GM12801 (cell line): Measurements from ENCODE around the gene PRR29.

Experiments used
- TF ChIP-seq, protein P1 (sequence below): IDR thresholded peaks from one replicate; pipeline ENCODE4 v1.5.1; 2011; ENCODE audit warnings: control low read depth; ENCODE audit not compliant: insufficient read length; ENCODE audit errors: extremely low read depth

The PRR29 gene

GRCh38 chr17:63975541-63976092 is 22.5 kb upstream of the PRR29 start:
- TF ChIP-seq, protein P1, sequence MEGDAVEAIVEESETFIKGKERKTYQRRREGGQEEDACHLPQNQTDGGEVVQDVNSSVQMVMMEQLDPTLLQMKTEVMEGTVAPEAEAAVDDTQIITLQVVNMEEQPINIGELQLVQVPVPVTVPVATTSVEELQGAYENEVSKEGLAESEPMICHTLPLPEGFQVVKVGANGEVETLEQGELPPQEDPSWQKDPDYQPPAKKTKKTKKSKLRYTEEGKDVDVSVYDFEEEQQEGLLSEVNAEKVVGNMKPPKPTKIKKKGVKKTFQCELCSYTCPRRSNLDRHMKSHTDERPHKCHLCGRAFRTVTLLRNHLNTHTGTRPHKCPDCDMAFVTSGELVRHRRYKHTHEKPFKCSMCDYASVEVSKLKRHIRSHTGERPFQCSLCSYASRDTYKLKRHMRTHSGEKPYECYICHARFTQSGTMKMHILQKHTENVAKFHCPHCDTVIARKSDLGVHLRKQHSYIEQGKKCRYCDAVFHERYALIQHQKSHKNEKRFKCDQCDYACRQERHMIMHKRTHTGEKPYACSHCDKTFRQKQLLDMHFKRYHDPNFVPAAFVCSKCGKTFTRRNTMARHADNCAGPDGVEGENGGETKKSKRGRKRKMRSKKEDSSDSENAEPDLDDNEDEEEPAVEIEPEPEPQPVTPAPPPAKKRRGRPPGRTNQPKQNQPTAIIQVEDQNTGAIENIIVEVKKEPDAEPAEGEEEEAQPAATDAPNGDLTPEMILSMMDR, result no peak

GRCh38 chr17:63976702-63977101 is 21.4 kb upstream of the PRR29 start:
- TF ChIP-seq, protein P1, result no peak

DNA sequence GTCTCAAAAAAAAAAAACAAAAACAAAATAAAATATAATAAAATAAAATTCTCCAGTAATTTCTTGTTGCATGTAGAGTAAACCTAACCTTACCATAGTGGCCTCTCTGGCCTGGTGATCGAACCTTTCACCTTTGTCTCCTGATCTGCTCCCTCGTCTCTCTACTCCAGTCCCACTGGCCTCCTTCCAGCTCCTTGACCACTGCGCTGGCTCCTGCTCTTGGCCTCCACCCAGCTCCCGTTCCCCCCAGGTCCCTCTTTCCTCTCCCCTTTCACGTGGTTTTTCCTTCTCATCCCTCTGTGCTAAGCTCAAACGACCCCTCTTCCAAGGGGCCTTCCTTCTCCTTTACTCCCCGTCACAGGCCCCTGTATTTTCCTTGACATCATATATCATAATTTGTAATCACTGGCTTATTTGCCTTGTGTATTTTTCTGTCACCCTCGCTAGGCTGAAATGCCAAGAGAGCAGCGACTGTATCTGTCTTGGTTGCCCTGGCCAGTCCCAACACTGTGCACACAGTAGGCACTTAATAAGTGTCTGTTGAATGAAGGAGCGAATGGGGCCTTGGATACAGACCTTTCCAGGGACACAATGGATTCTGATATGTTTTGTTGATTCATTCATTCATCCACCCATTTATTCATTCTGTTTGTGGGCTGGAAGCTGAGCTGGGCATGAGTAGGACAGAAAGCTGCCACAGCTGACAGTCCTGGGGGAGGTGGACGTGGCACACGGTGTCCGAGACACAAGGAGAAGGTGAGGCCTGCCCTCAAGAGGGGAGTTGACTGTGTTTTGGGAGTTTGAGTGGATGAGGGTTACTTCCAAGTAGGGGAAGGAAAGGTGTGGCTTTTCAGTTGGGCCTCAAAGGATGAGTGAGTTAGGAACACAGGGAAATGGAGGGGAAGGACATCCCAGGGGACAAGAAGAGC is 19.6 kb upstream of the PRR29 start:
- TF ChIP-seq, protein P1, result no peak

- TF ChIP-seq, protein P1, result no peak
These were observed 14.8 kb upstream of the PRR29 start for GRCh38 chr17:63983320-63983719.

DNA sequence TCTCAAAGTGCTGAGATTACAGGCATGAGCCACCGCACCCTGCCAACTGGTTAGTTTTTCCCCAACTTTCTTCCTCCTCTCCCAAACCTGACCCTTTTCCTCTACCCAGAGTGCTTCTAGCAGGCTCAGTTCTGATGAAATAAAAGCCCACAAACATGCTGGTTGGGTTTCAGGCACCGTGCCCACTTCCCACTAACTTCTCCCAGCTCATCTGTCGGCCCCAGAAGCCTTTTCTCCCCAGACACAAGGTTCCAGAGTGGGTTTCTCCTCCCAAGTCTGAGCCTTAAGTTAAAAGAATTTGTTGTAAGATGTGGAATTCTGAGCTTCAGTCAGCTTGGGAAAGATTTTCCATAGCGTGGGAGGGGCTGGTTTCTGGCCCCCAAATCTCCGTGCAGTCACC is 13.9 kb upstream of the PRR29 start:
- TF ChIP-seq, protein P1, result no peak

GRCh38 chr17:63984651-63985386 is 13.3 kb upstream of the PRR29 start:
- TF ChIP-seq, protein P1, result no peak
